ENCODE measurements around the gene GCDH.

DNA sequence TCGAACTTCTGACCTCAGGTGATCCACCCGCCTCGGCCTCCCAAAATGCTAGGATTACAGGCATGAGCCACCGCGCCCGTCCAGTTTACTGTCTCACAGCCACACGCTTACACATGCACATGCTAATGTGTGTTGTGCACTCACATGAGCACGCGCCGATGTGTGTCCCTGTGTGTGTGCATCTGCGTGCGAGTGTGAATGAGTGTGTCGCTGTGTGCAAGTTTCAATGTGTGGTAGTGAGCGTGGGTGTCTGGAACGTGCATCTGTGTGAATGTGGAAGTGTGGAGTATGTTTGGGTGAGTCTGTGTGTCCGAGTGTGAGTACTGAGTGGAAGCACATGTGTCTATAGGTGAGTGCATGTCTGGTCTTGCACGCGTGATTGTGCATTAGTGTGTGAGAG, 48.4 kb upstream of the GCDH start:
- no peak for TF ChIP-seq CTCF (IDR thresholded peaks at IDR 0.05)
- TF ChIP-seq POLR2A (IDR thresholded peaks at IDR 0.05) = no peak

Data from lower leg skin (tissue), 3 donors.